Testis (tissue), 2 donors: ENCODE measurements around the gene CAPN9.

Source experiments
- CTCF ChIP-seq, 3 experiments: fragments of 450-650 bp in 2 of 3; fragments of 200-600 bp in 1 of 3; sonication (generic) in 1 of 3; IDR thresholded peaks; one replicate each; pipeline ENCODE4 v1.5.1; 2016 to 2019; ENCODE audit warnings: antibody characterized with exemption in 3 of 3, mild to moderate bottlenecking in 2 of 3, moderate library complexity in 1 of 3
- POLR2A ChIP-seq: fragments of 450-650 bp; IDR thresholded peaks from one replicate; pipeline ENCODE4 v1.6.1; 2017; ENCODE audit warnings: antibody characterized with exemption, mild to moderate bottlenecking, moderate library complexity

GRCh38 chr1:230825761-230826160 is 78.6 kb downstream of the CAPN9 start:
- TF ChIP-seq CTCF (IDR thresholded peaks at IDR 0.05): no peak
- TF ChIP-seq POLR2A: no peak
